K562 (cell line): ENCODE measurements around the gene NBEAL1. TPM values are rescaled to one million over a fixed set of nuclear protein-coding genes. Genes with fewer than 3 reads are reported as not detected.

ENCODE experiments used
- CTBP1 ChIP-seq: fragments of 450-650 bp; IDR thresholded peaks from 2 replicates; pipeline ENCODE4 v1.6.1; 2016; ENCODE audit warnings: borderline replicate concordance
- KLF1 ChIP-seq: fragments of 450-650 bp; IDR thresholded peaks from 2 replicates; pipeline ENCODE4 v1.6.1; 2016; ENCODE audit warnings: missing genetic modification characterization, missing compliant biosample characterization
- MIER1 ChIP-seq: fragments of 450-650 bp; IDR thresholded peaks from 2 replicates; pipeline ENCODE4 v1.6.1; 2016; ENCODE audit warnings: antibody characterized with exemption, mild to moderate bottlenecking, low read depth
- MYNN ChIP-seq, 2 experiments: sonication (generic); formaldehyde crosslinking in 1 of 2; IDR thresholded peaks; 2 replicates each; pipeline versions ENCODE4 v1.5.0 to v1.6.1; 2016 to 2020; ENCODE audit warnings: antibody characterized with exemption in 1 of 2, missing genetic modification reagents in 1 of 2
- NFIX ChIP-seq: fragments of 250-450 bp; sonication (Bioruptor Pico); IDR thresholded peaks from 2 replicates; pipeline ENCODE4 v1.4.0; 2020; ENCODE audit warnings: low read depth, mild to moderate bottlenecking, moderate library complexity
- POLR2A ChIP-seq: fragments of 450-650 bp; conservative IDR thresholded peaks from 2 replicates; pipeline ENCODE4 v1.6.1; 2016
- PPARD ChIP-seq: fragments of 250-450 bp; sonication (Bioruptor Pico); IDR thresholded peaks from 2 replicates; pipeline ENCODE4 v1.8.0; 2022; ENCODE audit warnings: inconsistent platforms, mild to moderate bottlenecking, moderate library complexity
- PTBP1 ChIP-seq: fragments of 200-400 bp; formaldehyde crosslinking; IDR thresholded peaks from 2 replicates; pipeline ENCODE4 v1.6.1; 2017; ENCODE audit warnings: low read depth, low read length
- RBM22 ChIP-seq: fragments of 200-400 bp; formaldehyde crosslinking; IDR thresholded peaks from 2 replicates; pipeline ENCODE4 v1.6.1; 2018; ENCODE audit warnings: low read length, low read depth; ENCODE audit not compliant: poor library complexity, severe bottlenecking
- REST ChIP-seq, 2 experiments: fragments of 450-650 bp; formaldehyde crosslinking in 1 of 2; IDR thresholded peaks; 2 replicates each; pipeline versions ENCODE4 v1.4.0 to v1.6.1; 2014 to 2020; ENCODE audit warnings: mild to moderate bottlenecking in 2 of 2, borderline replicate concordance in 1 of 2, low read depth in 1 of 2
- SIN3A ChIP-seq, 2 experiments: fragments of 150-350 bp in 1 of 2; IDR thresholded peaks; 2 replicates each; pipeline ENCODE4 v1.6.1; 2011 to 2016; ENCODE audit warnings: borderline replicate concordance in 2 of 2, low read depth in 2 of 2, low read length in 2 of 2, mild to moderate bottlenecking in 2 of 2, moderate library complexity in 2 of 2; ENCODE audit not compliant: control insufficient read depth in 1 of 2
- YY1 ChIP-seq, 3 experiments: IDR thresholded peaks; 2 replicates each; pipeline ENCODE4 v1.6.1; 2011; ENCODE audit warnings: low read length in 2 of 3, mild to moderate bottlenecking in 2 of 3, moderate library complexity in 2 of 3, borderline replicate concordance in 1 of 3, control low read depth in 1 of 3, low read depth in 1 of 3; ENCODE audit not compliant: insufficient read depth in 3 of 3, insufficient replicate concordance in 2 of 3, control insufficient read depth in 1 of 3, insufficient read length in 1 of 3; ENCODE audit errors: extremely low read depth in 1 of 3
- ZNF766 ChIP-seq: fragments of 200-800 bp; sonication (Bioruptor generic); conservative IDR thresholded peaks from 2 replicates; pipeline ENCODE4 v1.6.1; 2016; ENCODE audit warnings: missing genetic modification characterization, missing compliant biosample characterization
- polyA plus RNA-seq, 8 experiments: library from polyadenylated mRNA; depleted of rRNA in 4 of 8; stranded (reverse) in 5 of 8; unstranded in 3 of 8; fragments of >200 nt; fragmentation: Nextera tagmentation in 2 of 8; fragmentation: Illumina TruSeq in 1 of 8; extraction: Ambion mirVana in 2 of 8; extraction: Trizol in 1 of 8; gene quantifications; 2 replicates each; pipeline versions ENCODE4 v1.2.1 to v1.2.3, GENCODE V29; 2011 to 2014; ENCODE audit warnings: inconsistent platforms in 1 of 8, missing spikeins in 1 of 8
- total RNA-seq, 7 experiments: library from RNA; depleted of rRNA in 6 of 7; stranded (reverse); fragments of >200 nt in 6 of 7; fragmentation: Illumina TruSeq in 2 of 7; extraction: Trizol in 2 of 7; gene quantifications; 2 replicates each; pipeline versions ENCODE4 v1.2.1 to v1.2.3, GENCODE V29; 2011 to 2021; ENCODE audit warnings: low replicate concordance in 1 of 7
- TF ChIP-seq, protein P1 (sequence below): fragments of 200-800 bp; sonication (Bioruptor generic); IDR thresholded peaks from 2 replicates; pipeline ENCODE4 v1.6.1; 2017; ENCODE audit warnings: missing genetic modification characterization, missing compliant biosample characterization
- TF ChIP-seq, protein P2 (sequence below): sonication (generic); formaldehyde crosslinking; IDR thresholded peaks from 2 replicates; pipeline ENCODE4 v1.8.1; 2022; ENCODE audit warnings: missing genetic modification reagents

Gene NBEAL1
- total and polyA plus RNA-seq, 9 of the 15 experiments (the other 6 are each of a cell fraction or from before 2014, with no cell fraction given) = 2.1 to 13.5 (median 7.3) TPM

- TF ChIP-seq, protein P1, sequence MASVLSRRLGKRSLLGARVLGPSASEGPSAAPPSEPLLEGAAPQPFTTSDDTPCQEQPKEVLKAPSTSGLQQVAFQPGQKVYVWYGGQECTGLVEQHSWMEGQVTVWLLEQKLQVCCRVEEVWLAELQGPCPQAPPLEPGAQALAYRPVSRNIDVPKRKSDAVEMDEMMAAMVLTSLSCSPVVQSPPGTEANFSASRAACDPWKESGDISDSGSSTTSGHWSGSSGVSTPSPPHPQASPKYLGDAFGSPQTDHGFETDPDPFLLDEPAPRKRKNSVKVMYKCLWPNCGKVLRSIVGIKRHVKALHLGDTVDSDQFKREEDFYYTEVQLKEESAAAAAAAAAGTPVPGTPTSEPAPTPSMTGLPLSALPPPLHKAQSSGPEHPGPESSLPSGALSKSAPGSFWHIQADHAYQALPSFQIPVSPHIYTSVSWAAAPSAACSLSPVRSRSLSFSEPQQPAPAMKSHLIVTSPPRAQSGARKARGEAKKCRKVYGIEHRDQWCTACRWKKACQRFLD (CRISPR knock-in tag) = peak; percentile 84; the same call in 1 of the 2 replicates
- TF ChIP-seq MYNN (IDR thresholded peaks at IDR 0.05) = 0 out of 2 replicates have a peak, but pooled peaks have one; percentile 22
- TF ChIP-seq MYNN (CRISPR knock-in tag; IDR thresholded peaks at IDR 0.05) = no peak
- TF ChIP-seq ZNF766 = no peak
- TF ChIP-seq YY1 (IDR thresholded peaks at IDR 0.05; ENCODE audit: borderline replicate concordance in 1 of 3, control insufficient read depth in 1 of 3, extremely low read depth in 1 of 3, insufficient read depth in 3 of 3, insufficient read length in 1 of 3, insufficient replicate concordance in 2 of 3, low read depth in 1 of 3, low read length in 2 of 3) = peak in 2 of 3 experiments; percentile 73 to 79
- peak; percentile 86 for TF ChIP-seq CTBP1
- peak; percentile 53; the same call in 1 of the 2 replicates for TF ChIP-seq KLF1 (tag)
- no peak for TF ChIP-seq MIER1
- peak; percentile 25 for TF ChIP-seq RBM22
- TF ChIP-seq REST (IDR thresholded peaks at IDR 0.05; ENCODE audit: borderline replicate concordance) = peak; percentile 95
- no peak for TF ChIP-seq REST (CRISPR knock-in tag; IDR thresholded peaks at IDR 0.05; ENCODE audit: low read depth)
- TF ChIP-seq PTBP1 = no peak
- peak; percentile 73 to 81; a peak in 2 of 4 replicates for TF ChIP-seq SIN3A (IDR thresholded peaks at IDR 0.05; ENCODE audit: borderline replicate concordance in 2 of 2, control insufficient read depth in 1 of 2, low read depth in 2 of 2, low read length in 2 of 2)
- TF ChIP-seq POLR2A = peak; percentile 97
- no peak for TF ChIP-seq PPARD (CRISPR knock-in tag)
- TF ChIP-seq NFIX (CRISPR knock-in tag) = no peak
- TF ChIP-seq, protein P2, sequence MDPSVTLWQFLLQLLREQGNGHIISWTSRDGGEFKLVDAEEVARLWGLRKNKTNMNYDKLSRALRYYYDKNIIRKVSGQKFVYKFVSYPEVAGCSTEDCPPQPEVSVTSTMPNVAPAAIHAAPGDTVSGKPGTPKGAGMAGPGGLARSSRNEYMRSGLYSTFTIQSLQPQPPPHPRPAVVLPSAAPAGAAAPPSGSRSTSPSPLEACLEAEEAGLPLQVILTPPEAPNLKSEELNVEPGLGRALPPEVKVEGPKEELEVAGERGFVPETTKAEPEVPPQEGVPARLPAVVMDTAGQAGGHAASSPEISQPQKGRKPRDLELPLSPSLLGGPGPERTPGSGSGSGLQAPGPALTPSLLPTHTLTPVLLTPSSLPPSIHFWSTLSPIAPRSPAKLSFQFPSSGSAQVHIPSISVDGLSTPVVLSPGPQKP (CRISPR knock-in tag) = no peak
Observed at GRCh38 chr2:203238704-203239526, 224.2 kb downstream of the NBEAL1 start, which contains the start of gene CYP20A1 (continued).
